ENCODE results near the gene HYLS1.
"Not testable (repeated sequence)": the region's sequence is repeated elsewhere in the genome, so short reads cannot be mapped to it uniquely, and the experiment has no call there.

Gene HYLS1

GRCh38 chr11:125910226-125910849, 22.9 kb downstream of the HYLS1 start:
- H3K4me3 ChIP-seq (ENCODE audit: low read depth, low read length, poor library complexity, severe bottlenecking), result no peak overlapping the region
- H3K4me1 ChIP-seq (ENCODE audit: insufficient read depth, low read length, severe bottlenecking), result no peaks in the 10 kb centered on the region
- H4K20me1 ChIP-seq (ENCODE audit: insufficient read depth, low read length), result no peaks in the 10 kb centered on the region
- no peak overlapping the region for H3K4me2 ChIP-seq (ENCODE audit: low read length)
- no peak overlapping the region for H2AFZ ChIP-seq (ENCODE audit: low read length)
- H3K9me3 ChIP-seq (ENCODE audit: low read length), result no peaks in the 10 kb centered on the region
- no peaks in the 10 kb centered on the region for H3F3A ChIP-seq (ENCODE audit: insufficient read depth, low read length)
- no peaks in the 10 kb centered on the region for H3K9me2 ChIP-seq (ENCODE audit: low read depth, low read length)
- H3K9ac ChIP-seq (ENCODE audit: low read length), result no peak overlapping the region
- no peaks in the 10 kb centered on the region for H3K27me3 ChIP-seq (ENCODE audit: insufficient read depth, low read length)
- TF ChIP-seq EZH2 (IDR thresholded peaks at IDR 0.05; ENCODE audit: borderline replicate concordance, low read length), result no peak
- TF ChIP-seq, protein P1, sequence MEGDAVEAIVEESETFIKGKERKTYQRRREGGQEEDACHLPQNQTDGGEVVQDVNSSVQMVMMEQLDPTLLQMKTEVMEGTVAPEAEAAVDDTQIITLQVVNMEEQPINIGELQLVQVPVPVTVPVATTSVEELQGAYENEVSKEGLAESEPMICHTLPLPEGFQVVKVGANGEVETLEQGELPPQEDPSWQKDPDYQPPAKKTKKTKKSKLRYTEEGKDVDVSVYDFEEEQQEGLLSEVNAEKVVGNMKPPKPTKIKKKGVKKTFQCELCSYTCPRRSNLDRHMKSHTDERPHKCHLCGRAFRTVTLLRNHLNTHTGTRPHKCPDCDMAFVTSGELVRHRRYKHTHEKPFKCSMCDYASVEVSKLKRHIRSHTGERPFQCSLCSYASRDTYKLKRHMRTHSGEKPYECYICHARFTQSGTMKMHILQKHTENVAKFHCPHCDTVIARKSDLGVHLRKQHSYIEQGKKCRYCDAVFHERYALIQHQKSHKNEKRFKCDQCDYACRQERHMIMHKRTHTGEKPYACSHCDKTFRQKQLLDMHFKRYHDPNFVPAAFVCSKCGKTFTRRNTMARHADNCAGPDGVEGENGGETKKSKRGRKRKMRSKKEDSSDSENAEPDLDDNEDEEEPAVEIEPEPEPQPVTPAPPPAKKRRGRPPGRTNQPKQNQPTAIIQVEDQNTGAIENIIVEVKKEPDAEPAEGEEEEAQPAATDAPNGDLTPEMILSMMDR (IDR thresholded peaks at IDR 0.05; ENCODE audit: low read length), result no peak
- no peaks in the 10 kb centered on the region for H3K36me3 ChIP-seq (ENCODE audit: insufficient read depth, low read length)
- H3K79me2 ChIP-seq (ENCODE audit: insufficient read depth, low read length), result no peaks in the 10 kb centered on the region
- H3K27ac ChIP-seq (ENCODE audit: low read depth, low read length, poor library complexity, severe bottlenecking), result no peak overlapping the region

- H3K36me3 ChIP-seq (ENCODE audit: insufficient read depth, low read length); H3K4me1 ChIP-seq (ENCODE audit: insufficient read depth, low read length, severe bottlenecking); H3K27me3 ChIP-seq (ENCODE audit: insufficient read depth, low read length); H3K27ac ChIP-seq (ENCODE audit: low read depth, low read length, poor library complexity, severe bottlenecking); H3K79me2 ChIP-seq (ENCODE audit: insufficient read depth, low read length); H3F3A ChIP-seq (ENCODE audit: insufficient read depth, low read length); H4K20me1 ChIP-seq (ENCODE audit: insufficient read depth, low read length); H2AFZ ChIP-seq (ENCODE audit: low read length); H3K9me2 ChIP-seq (ENCODE audit: low read depth, low read length); H3K4me3 ChIP-seq (ENCODE audit: low read depth, low read length, poor library complexity, severe bottlenecking); H3K4me2 ChIP-seq (ENCODE audit: low read length); H3K9me3 ChIP-seq (ENCODE audit: low read length); H3K9ac ChIP-seq (ENCODE audit: low read length): not testable (repeated sequence)
These were observed 27.1 kb downstream of the HYLS1 start for GRCh38 chr11:125914601-125915000.

- Histone ChIP-seq H3K4me1 (ENCODE audit: insufficient read depth, low read length, severe bottlenecking) (no peaks in the 10 kb centered on the region), H3K27me3 (ENCODE audit: insufficient read depth, low read length) (no peaks in the 10 kb centered on the region), H3K4me2 (ENCODE audit: low read length) (no peak overlapping the region), H3K36me3 (ENCODE audit: insufficient read depth, low read length) (no peaks in the 10 kb centered on the region), H3K9me2 (ENCODE audit: low read depth, low read length) (no peaks in the 10 kb centered on the region), H3K27ac (ENCODE audit: low read depth, low read length, poor library complexity, severe bottlenecking) (no peak overlapping the region), H4K20me1 (ENCODE audit: insufficient read depth, low read length) (no peaks in the 10 kb centered on the region), H2AFZ (ENCODE audit: low read length) (no peak overlapping the region), H3K9me3 (ENCODE audit: low read length) (no peaks in the 10 kb centered on the region), H3K9ac (ENCODE audit: low read length) (no peak overlapping the region), H3F3A (ENCODE audit: insufficient read depth, low read length) (no peaks in the 10 kb centered on the region), H3K79me2 (ENCODE audit: insufficient read depth, low read length) (no peaks in the 10 kb centered on the region), H3K4me3 (ENCODE audit: low read depth, low read length, poor library complexity, severe bottlenecking) (no peak overlapping the region)
- TF ChIP-seq, protein P1 (IDR thresholded peaks at IDR 0.05; ENCODE audit: low read length), result no peak
- TF ChIP-seq EZH2 (IDR thresholded peaks at IDR 0.05; ENCODE audit: borderline replicate concordance, low read length), result no peak
These were observed 29.3 kb downstream of the HYLS1 start for GRCh38 chr11:125916683-125917347.

All from OCI-LY1 (cell line).